H1 (cell line): ENCODE measurements around the gene LPP.

Source experiments
- ATF3 ChIP-seq: IDR thresholded peaks from 2 replicates; pipeline ENCODE4 v1.6.1; 2011; ENCODE audit warnings: low read depth, mild to moderate bottlenecking, low read length; ENCODE audit not compliant: insufficient read depth
- CHD2 ChIP-seq: IDR thresholded peaks from 2 replicates; pipeline ENCODE4 v1.6.1; 2012; ENCODE audit warnings: low read length, improper control_type of control experiment
- CTCF ChIP-seq, 3 experiments: IDR thresholded peaks; 1 replicate in 2 of 3; 2 replicates in 1 of 3; pipeline versions ENCODE4 v1.5.1 to v1.6.1; 2011; ENCODE audit warnings: low read length in 3 of 3, mild to moderate bottlenecking in 3 of 3, inconsistent platforms in 2 of 3, low read depth in 1 of 3, moderate library complexity in 1 of 3; ENCODE audit not compliant: insufficient read depth in 1 of 3; ENCODE audit errors: control extremely low read depth in 1 of 3
- EP300 ChIP-seq, 2 experiments: IDR thresholded peaks; 1 replicate in 1 of 2; 2 replicates in 1 of 2; pipeline ENCODE4 v1.6.1; 2011 to 2012; ENCODE audit warnings: low read depth in 2 of 2, low read length in 2 of 2, mild to moderate bottlenecking in 2 of 2, borderline replicate concordance in 1 of 2, inconsistent platforms in 1 of 2, moderate library complexity in 1 of 2
- JUN ChIP-seq: IDR thresholded peaks from 2 replicates; pipeline ENCODE4 v1.6.1; 2011; ENCODE audit warnings: low read depth, mild to moderate bottlenecking, improper control_type of control experiment, low read length
- MAX ChIP-seq: IDR thresholded peaks from 2 replicates; pipeline ENCODE4 v1.6.1; 2012; ENCODE audit warnings: inconsistent platforms
- POLR2A ChIP-seq, 2 experiments: IDR thresholded peaks; 1 replicate in 1 of 2; 2 replicates in 1 of 2; pipeline ENCODE4 v1.6.1; 2011; ENCODE audit warnings: low read depth in 2 of 2, low read length in 2 of 2, mild to moderate bottlenecking in 2 of 2; ENCODE audit errors: control extremely low read depth in 1 of 2
- SIN3A ChIP-seq, 2 experiments: IDR thresholded peaks in 1 of 2; conservative IDR thresholded peaks in 1 of 2; 2 replicates each; pipeline ENCODE4 v1.6.1; 2011 to 2012; ENCODE audit warnings: low read length in 2 of 2, improper control_type of control experiment in 1 of 2, low read depth in 1 of 2, mild to moderate bottlenecking in 1 of 2

- TF ChIP-seq POLR2A (IDR thresholded peaks at IDR 0.05; ENCODE audit: control extremely low read depth in 1 of 2, low read depth in 2 of 2, low read length in 2 of 2) (no peak), EP300 (IDR thresholded peaks at IDR 0.05; ENCODE audit: borderline replicate concordance in 1 of 2, low read depth in 2 of 2, low read length in 2 of 2) (no peak), CTCF (IDR thresholded peaks at IDR 0.05; ENCODE audit: control extremely low read depth in 1 of 3, insufficient read depth in 1 of 3, low read depth in 1 of 3, low read length in 3 of 3) (no peak), MAX (no peak), CHD2 (no peak), JUN (no peak), SIN3A (conservative IDR thresholded peaks at IDR 0.05 in 1 of 2, IDR thresholded peaks at IDR 0.05 in 1 of 2; ENCODE audit: low read depth in 1 of 2, low read length in 2 of 2) (no peak), ATF3 (no peak)
Measured at GRCh38 chr3:188452158-188452772, 298.3 kb downstream of the LPP start.
